GM12878 (cell line): ENCODE results near the gene CLEC5A. TPM values are rescaled to one million over a fixed set of nuclear protein-coding genes. Genes with fewer than 3 reads are reported as not detected.
"Not testable (repeated sequence)": the region's sequence is repeated elsewhere in the genome, so short reads cannot be mapped to it uniquely, and the experiment has no call there.

Experiments
- ATAC-seq: fragments of 200-7000 bp; cut with Tn5 transposase; 3 replicates; pipeline ENCODE4 v1.9.1; 2020; ENCODE audit warnings: mild to moderate bottlenecking, moderate library complexity
- BruUV-seq: library from RNA; stranded (reverse); fragments of 400-500 nt; replicated peaks from 2 replicates; lab custom pipeline; 2021; lab: Mats Ljungman, UMichigan
- CTCF ChIA-PET: fragments of 300-600 bp; sonication (Branson Sonifier 250); formaldehyde crosslinking; extraction: SDS; loops from one replicate; lab custom pipeline; 2021; ENCODE audit warnings: inconsistent platforms; lab: Yijun Ruan, JAX
- POLR2A ChIA-PET: fragments of 350-600 bp; formaldehyde crosslinking; extraction: SDS; loops from one replicate; lab custom pipeline; 2021; ENCODE audit warnings: inconsistent platforms; lab: Charles Lee
- RAD21 ChIA-PET: fragments of 300-600 bp; sonication (Branson Sonifier 250); formaldehyde crosslinking; loops from one replicate; lab custom pipeline; 2023; ENCODE audit warnings: antibody characterized with exemption; ENCODE audit not compliant: unreplicated experiment; lab: Charles Lee
- SMC1A ChIA-PET: fragments of 300-600 bp; sonication (Branson Sonifier 250); formaldehyde crosslinking; loops from one replicate; lab custom pipeline; 2023; ENCODE audit not compliant: unreplicated experiment, uncharacterized antibody; lab: Charles Lee
- DNase-seq: peaks from one replicate; pipeline ENCODE4 v3.0.0-alpha.2; 2011; ENCODE audit warnings: low read depth, low spot score
- FAIRE-seq: peaks from 3 replicates; lab custom pipeline; 2011; peaks lifted over from hg19 to GRCh38; lab: Jason Lieb, UNC
- H2AFZ ChIP-seq: 2 replicates; pipeline ENCODE4 v1.6.0; 2011; ENCODE audit warnings: low read depth, low read length, control low read depth; ENCODE audit not compliant: control insufficient read depth
- H3K27ac ChIP-seq: 2 replicates; pipeline ENCODE4 v1.5.1; 2011; ENCODE audit warnings: control low read depth; ENCODE audit not compliant: control insufficient read depth, insufficient read depth
- H3K27me3 ChIP-seq, 2 experiments: replicated peaks in 1 of 2; 2 replicates each; pipeline versions ENCODE4 v1.6.0 to v1.6.1; 2011; ENCODE audit warnings: low read length in 1 of 2; ENCODE audit not compliant: control insufficient read depth in 2 of 2, insufficient read depth in 2 of 2
- H3K36me3 ChIP-seq, 2 experiments: 2 replicates each; pipeline ENCODE4 v1.5.1; 2011; ENCODE audit warnings: low read length in 1 of 2; ENCODE audit not compliant: control insufficient read depth in 2 of 2, insufficient read depth in 2 of 2
- H3K4me1 ChIP-seq: 2 replicates; pipeline ENCODE4 v1.6.1; 2011; ENCODE audit warnings: mild to moderate bottlenecking, low read length, moderate library complexity, mixed read lengths; ENCODE audit not compliant: control insufficient read depth, insufficient read depth
- H3K4me2 ChIP-seq: 2 replicates; pipeline ENCODE4 v1.6.0; 2011; ENCODE audit warnings: control low read depth; ENCODE audit not compliant: control insufficient read depth, insufficient read depth
- H3K4me3 ChIP-seq: fragments of 200-600 bp; sonication (generic); 2 replicates; pipeline ENCODE4 v1.5.1; 2016
- H3K79me2 ChIP-seq: 2 replicates; pipeline ENCODE4 v1.6.0; 2011; ENCODE audit warnings: low read length; ENCODE audit not compliant: control insufficient read depth, insufficient read depth
- H3K9ac ChIP-seq: 2 replicates; pipeline ENCODE4 v1.8.0; 2011; ENCODE audit warnings: low read length, control low read depth, mixed read lengths; ENCODE audit not compliant: control insufficient read depth, insufficient read depth
- H3K9me3 ChIP-seq: replicated peaks from 3 replicates; pipeline ENCODE4 v1.5.1; 2011; ENCODE audit warnings: mild to moderate bottlenecking, low read length; ENCODE audit not compliant: control insufficient read depth, insufficient read depth
- H4K20me1 ChIP-seq: 2 replicates; pipeline ENCODE4 v1.6.0; 2011; ENCODE audit not compliant: control insufficient read depth, insufficient read depth
- BACH1 ChIP-seq: fragments of 450-650 bp; IDR thresholded peaks from 2 replicates; pipeline ENCODE4 v1.6.1; 2017; ENCODE audit warnings: mild to moderate bottlenecking, borderline replicate concordance
- BMI1 ChIP-seq: fragments of 450-650 bp; IDR thresholded peaks from 2 replicates; pipeline ENCODE4 v1.6.1; 2016; ENCODE audit warnings: mild to moderate bottlenecking, moderate library complexity, borderline replicate concordance
- EP300 ChIP-seq, 2 experiments: fragments of 150-350 bp in 1 of 2; IDR thresholded peaks; 2 replicates each; pipeline ENCODE4 v1.6.1; 2011 to 2012; ENCODE audit warnings: low read depth in 2 of 2, low read length in 2 of 2, borderline replicate concordance in 1 of 2, improper control_type of control experiment in 1 of 2, inconsistent platforms in 1 of 2; ENCODE audit not compliant: control insufficient read depth in 1 of 2
- IRF3 ChIP-seq: fragments of 450-650 bp; IDR thresholded peaks from 2 replicates; pipeline ENCODE4 v1.6.1; 2014; ENCODE audit warnings: mild to moderate bottlenecking
- KDM1A ChIP-seq: fragments of 200-600 bp; sonication (generic); IDR thresholded peaks from 2 replicates; pipeline ENCODE4 v1.6.1; 2016; ENCODE audit warnings: borderline replicate concordance
- NFYA ChIP-seq: IDR thresholded peaks from 2 replicates; pipeline ENCODE4 v1.6.1; 2011; ENCODE audit warnings: low read depth, mild to moderate bottlenecking, low read length, improper control_type of control experiment, borderline replicate concordance
- NR2F1 ChIP-seq: fragments of 450-650 bp; conservative IDR thresholded peaks from 2 replicates; pipeline ENCODE4 v1.6.1; 2017; ENCODE audit warnings: mild to moderate bottlenecking
- SMC3 ChIP-seq: IDR thresholded peaks from 2 replicates; pipeline ENCODE4 v1.6.1; 2011; ENCODE audit warnings: low read length, improper control_type of control experiment, borderline replicate concordance
- TAF1 ChIP-seq: IDR thresholded peaks from 2 replicates; pipeline ENCODE4 v1.6.1; 2011; ENCODE audit warnings: mild to moderate bottlenecking, low read depth, low read length, borderline replicate concordance
- ZNF622 ChIP-seq: fragments of 450-650 bp; IDR thresholded peaks from 2 replicates; pipeline ENCODE4 v1.6.1; 2017; ENCODE audit warnings: mild to moderate bottlenecking, inconsistent platforms
- WGBS: methylation state at CpG from one replicate; pipeline ENCODE4 v1.1.6; 2016; ENCODE audit warnings: low lambda C conversion rate; ENCODE audit not compliant: insufficient replicate concordance, insufficient coverage; ENCODE audit errors: missing lambda C conversion rate; 5-methylcytosine and 5-hydroxymethylcytosine counted together
- in situ Hi-C: fragments of 300-500 bp; cut with MboI; formaldehyde crosslinking; loops from 9 replicates; pipeline ENCODE4 v1.14.3; 2018; ENCODE audit warnings: mixed read lengths
- intact Hi-C: fragments of 100-400 bp; cut with micrococcal nuclease; formaldehyde crosslinking; loops from one replicate; pipeline ENCODE4 v1.14.2; 2022; ENCODE audit not compliant: unreplicated experiment
- polyA plus RNA-seq, 11 experiments: library from polyadenylated mRNA; depleted of rRNA in 4 of 11; unstranded in 6 of 11; stranded (reverse) in 5 of 11; fragments of >200 nt; fragmentation: Nextera tagmentation in 4 of 11; fragmentation: Illumina TruSeq in 1 of 11; extraction: Ambion mirVana in 4 of 11; extraction: Trizol in 1 of 11; gene quantifications; 1 replicate in 1 of 11; 2 replicates in 10 of 11; pipeline versions ENCODE4 v1.2.1 to v1.2.3, GENCODE V29; 2011 to 2016; ENCODE audit warnings: inconsistent platforms in 2 of 11, missing spikeins in 2 of 11, low read depth in 1 of 11
- total RNA-seq, 4 experiments: library from RNA; depleted of rRNA in 3 of 4; stranded (reverse); fragments of >200 nt in 3 of 4; fragmentation: Illumina TruSeq in 1 of 4; extraction: Trizol in 1 of 4; gene quantifications; 2 replicates each; pipeline versions ENCODE4 v1.2.1 to v1.2.3, GENCODE V29; 2013 to 2021
- TF ChIP-seq, protein P1 (sequence below): IDR thresholded peaks from 2 replicates; pipeline ENCODE4 v1.6.1; 2011; ENCODE audit warnings: low read depth, low read length, improper control_type of control experiment, borderline replicate concordance

CLEC5A gene
- total and polyA plus RNA-seq, 10 of the 15 experiments (the other 5 are each of a cell fraction or from before 2014, with no cell fraction given): not detected

DNA sequence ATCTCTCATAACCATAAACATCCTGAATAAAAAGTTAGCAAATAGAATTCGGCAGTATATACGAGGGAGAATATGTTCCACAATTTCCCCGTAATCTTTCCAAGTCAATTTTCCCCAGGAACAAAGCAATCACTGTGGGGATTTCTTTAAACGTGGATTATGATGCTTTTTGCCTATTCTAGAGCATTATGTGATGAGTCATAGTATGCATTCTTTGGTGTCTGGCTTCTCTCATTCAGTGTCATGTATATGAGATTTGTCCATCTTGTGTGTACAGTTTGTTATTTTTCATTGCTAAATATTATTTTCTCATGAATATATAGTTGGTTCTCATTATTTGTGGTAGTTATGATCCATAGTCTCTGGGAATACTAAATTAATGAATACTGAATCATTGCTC, 40.5 kb downstream of the CLEC5A start:
- Histone ChIP-seq H3K4me2 (no peak overlapping the region), H3K27ac (no peak overlapping the region), H3K4me3 (no peak overlapping the region), H3K36me3 (no peaks in the 10 kb centered on the region), H4K20me1 (no peaks in the 10 kb centered on the region), H3K9me3 (no peaks in the 10 kb centered on the region), H3K4me1 (no peaks in the 10 kb centered on the region)
- RAD21 ChIA-PET: no interaction called here
- TF ChIP-seq, protein P1, sequence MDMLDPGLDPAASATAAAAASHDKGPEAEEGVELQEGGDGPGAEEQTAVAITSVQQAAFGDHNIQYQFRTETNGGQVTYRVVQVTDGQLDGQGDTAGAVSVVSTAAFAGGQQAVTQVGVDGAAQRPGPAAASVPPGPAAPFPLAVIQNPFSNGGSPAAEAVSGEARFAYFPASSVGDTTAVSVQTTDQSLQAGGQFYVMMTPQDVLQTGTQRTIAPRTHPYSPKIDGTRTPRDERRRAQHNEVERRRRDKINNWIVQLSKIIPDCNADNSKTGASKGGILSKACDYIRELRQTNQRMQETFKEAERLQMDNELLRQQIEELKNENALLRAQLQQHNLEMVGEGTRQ: no peak
- TF ChIP-seq NR2F1 (no peak), SMC3 (no peak), IRF3 (no peak), EP300 (IDR thresholded peaks at IDR 0.05; ENCODE audit: borderline replicate concordance in 1 of 2, control insufficient read depth in 1 of 2, low read depth in 2 of 2, low read length in 2 of 2) (no peak), BMI1 (no peak), ZNF622 (no peak), KDM1A (no peak), BACH1 (no peak), NFYA (no peak), TAF1 (no peak)
- TF ChIP-seq, all 136 proteins: peak for 0
- 68% methylated on average over 4 of the region's 4 CpGs for WGBS
- ATAC-seq (no peak), FAIRE-seq (no peak), DNase-seq (no peak)
- no peak overlapping the region for H3K9ac ChIP-seq
- ChIA-PET CTCF (no interaction called here), POLR2A (no interaction called here), SMC1A (no interaction called here)
- H3K27me3 ChIP-seq: no peaks in the 10 kb centered on the region; a peak in 1 of 4 replicates
- in situ Hi-C loops (no loop called here), intact Hi-C loops (no loop called here)
- no peaks in the 10 kb centered on the region for H3K79me2 ChIP-seq
- no TSS peak for BruUV-seq
- H2AFZ ChIP-seq: no peak overlapping the region

- DNase-seq, in situ Hi-C loops, H3K4me3 ChIP-seq, H3K4me2 ChIP-seq, CTCF ChIA-PET, H3K9me3 ChIP-seq, H3K27me3 ChIP-seq, SMC1A ChIA-PET, RAD21 ChIA-PET, intact Hi-C loops, ATAC-seq, POLR2A ChIA-PET, H2AFZ ChIP-seq, H3K27ac ChIP-seq, H3K4me1 ChIP-seq, H3K9ac ChIP-seq, H4K20me1 ChIP-seq, H3K36me3 ChIP-seq, FAIRE-seq, H3K79me2 ChIP-seq, BruUV-seq: not testable (repeated sequence)
- 60% methylated on average over 1 of the region's 3 CpGs for WGBS
Observed at GRCh38 chr7:141899366-141899765, 47.4 kb downstream of the CLEC5A start.
